Stimulated activated memory B cell treated with anti-CD40 and anti-IgM and Interleukin-4, amounts not matched to agents 10 μg/mL and 1 μg/mL and 100 μg/mL, for 72 hours (primary cell): ENCODE measurements around the gene MDP1.
A peak's percentile ranks its signal among the peaks of the same experiment; 100 is the strongest.

Experiments used
- ATAC-seq: fragments of 150-1000 bp; cut with Tn5 transposase; 2 replicates; pipeline ENCODE4 v1.10.0; 2021
- H3K27ac Mint-ChIP-seq: one replicate; pipeline ENCODE4 v1.8.0; 2022; ENCODE audit warnings: mild to moderate bottlenecking, mixed read lengths
- H3K27me3 Mint-ChIP-seq: one replicate; pipeline ENCODE4 v1.8.0; 2022; ENCODE audit warnings: mixed read lengths
- H3K36me3 Mint-ChIP-seq: one replicate; pipeline ENCODE4 v1.8.0; 2022; ENCODE audit warnings: mixed read lengths
- H3K4me1 Mint-ChIP-seq: one replicate; pipeline ENCODE4 v1.8.0; 2022; ENCODE audit warnings: mixed read lengths
- H3K4me3 Mint-ChIP-seq: one replicate; pipeline ENCODE4 v1.8.0; 2022; ENCODE audit warnings: mild to moderate bottlenecking, moderate library complexity, mixed read lengths
- H3K9me3 Mint-ChIP-seq: one replicate; pipeline ENCODE4 v1.8.0; 2022; ENCODE audit warnings: mixed read lengths

MDP1 gene

GRCh38 chr14:24172261-24172860 lies 43.5 kb downstream of the MDP1 start:
- no peak for ATAC-seq
- peaks cover 14% of the 10 kb centered on the region for H3K4me1 Mint-ChIP-seq
- H3K36me3 Mint-ChIP-seq: peaks cover 40% of the 10 kb centered on the region

DNA sequence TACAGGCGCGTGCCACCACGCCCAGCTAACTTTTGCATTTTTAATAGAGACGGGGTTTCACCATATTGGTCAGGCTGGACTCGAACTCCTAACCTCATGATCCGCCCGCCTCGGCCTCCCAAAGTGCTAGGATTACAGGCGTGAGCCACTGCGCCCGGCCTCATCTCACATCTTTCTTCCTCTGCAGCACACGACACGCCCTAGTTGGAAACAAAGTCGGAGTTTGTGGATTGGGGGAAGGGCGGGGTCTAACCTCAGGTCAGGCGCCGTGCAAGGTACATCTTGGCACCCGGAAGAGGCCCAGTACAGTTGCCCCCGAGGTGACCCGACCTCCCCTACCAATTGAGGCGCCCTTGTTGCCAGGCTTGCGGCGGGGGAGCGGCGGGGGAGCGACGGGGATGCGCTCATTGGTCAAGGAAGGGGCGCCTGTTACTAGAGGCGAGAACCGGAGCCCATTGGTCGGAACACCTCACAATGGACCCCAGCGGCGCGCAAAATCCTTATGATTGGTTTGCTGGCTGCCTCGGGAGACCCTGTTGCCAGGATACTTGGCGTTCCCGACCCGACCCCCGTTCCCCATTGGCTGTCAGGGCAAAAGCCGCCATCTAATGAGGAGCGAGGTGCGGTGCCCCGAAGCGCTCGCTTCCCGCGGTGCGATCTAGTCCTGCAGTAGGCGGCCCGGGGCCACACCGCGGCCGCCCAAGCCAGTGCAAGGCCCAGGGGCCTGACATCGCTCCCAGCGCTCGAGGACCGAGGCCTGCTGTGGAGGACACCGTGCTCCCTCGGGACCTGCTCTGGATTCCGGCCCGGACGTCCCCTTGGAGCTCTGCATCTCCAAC lies 44.2 kb downstream of the MDP1 start, which contains the start of gene REC8:
REC8 (plus strand) TSS at position 659 of the 839 bp plus-strand sequence. CDS start 473 bp downstream, outside the sequence.
- Mint-ChIP-seq H3K4me3 (peak within 1 kb of the TSS; percentile 90), H3K9me3 (no peaks in the 10 kb centered on the region), H3K4me1 (peaks cover 14% of the 10 kb centered on the region), H3K27ac (peak within 1 kb of the TSS; percentile 91), H3K36me3 (peaks cover 42% of the 10 kb centered on the region), H3K27me3 (no peaks in the 10 kb centered on the region)
- peak; percentile 93 for ATAC-seq

More at GRCh38 chr14:24172261-24172860, 43.5 kb downstream of the MDP1 start:
- Mint-ChIP-seq H3K4me3 (peak overlapping the region; percentile 90), H3K27me3 (no peaks in the 10 kb centered on the region), H3K9me3 (no peaks in the 10 kb centered on the region), H3K27ac (peak overlapping the region; percentile 91)

GRCh38 chr14:24167469-24168114 lies 48.3 kb downstream of the MDP1 start:
- Mint-ChIP-seq H3K27me3 (no peaks in the 10 kb centered on the region), H3K9me3 (no peaks in the 10 kb centered on the region), H3K36me3 (peaks cover 71% of the 10 kb centered on the region), H3K27ac (no peak overlapping the region), H3K4me1 (peaks cover 46% of the 10 kb centered on the region), H3K4me3 (no peak overlapping the region)
- no peak for ATAC-seq

DNA sequence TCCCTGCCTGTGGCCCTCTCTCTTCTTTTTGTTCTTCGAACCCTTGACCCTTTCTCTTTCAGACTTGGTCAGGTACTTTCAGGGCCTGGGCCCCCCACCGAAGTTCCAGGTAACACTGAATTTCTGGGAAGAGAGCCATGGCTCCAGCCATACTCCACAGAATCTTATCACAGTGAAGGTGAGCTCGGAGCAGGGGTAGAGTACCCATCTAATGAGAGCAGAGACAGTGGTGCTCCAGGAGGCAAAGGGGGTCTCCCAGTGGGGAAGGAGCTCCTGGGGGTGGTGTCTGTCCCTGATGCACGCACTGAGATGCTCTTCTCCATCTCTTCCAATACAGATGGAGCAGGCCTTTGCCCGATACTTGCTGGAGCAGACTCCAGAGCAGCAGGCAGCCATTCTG lies 50.1 kb downstream of the MDP1 start:
- Mint-ChIP-seq H3K27ac (peak overlapping the region; percentile 36), H3K4me1 (peaks cover 45% of the 10 kb centered on the region), H3K9me3 (no peaks in the 10 kb centered on the region), H3K27me3 (no peaks in the 10 kb centered on the region), H3K4me3 (no peak overlapping the region), H3K36me3 (peaks cover 83% of the 10 kb centered on the region)
- ATAC-seq: no peak

DNA sequence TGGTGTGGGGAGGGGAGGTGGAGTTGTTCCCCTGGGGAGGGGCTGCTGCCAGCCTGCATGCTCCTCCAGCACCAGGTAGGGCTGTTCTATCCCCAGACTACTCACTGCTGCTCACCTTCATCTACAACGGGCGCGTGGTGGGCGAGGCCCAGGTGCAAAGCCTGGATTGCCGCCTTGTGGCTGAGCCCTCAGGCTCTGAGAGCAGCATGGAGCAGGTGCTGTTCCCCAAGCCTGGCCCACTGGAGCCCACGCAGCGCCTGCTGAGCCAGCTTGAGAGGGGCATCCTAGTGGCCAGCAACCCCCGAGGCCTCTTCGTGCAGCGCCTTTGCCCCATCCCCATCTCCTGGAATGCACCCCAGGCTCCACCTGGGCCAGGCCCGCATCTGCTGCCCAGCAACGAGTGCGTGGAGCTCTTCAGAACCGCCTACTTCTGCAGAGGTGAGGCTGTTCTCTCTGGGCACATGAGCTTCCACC lies 51.3 kb downstream of the MDP1 start:
- no peak for ATAC-seq
- Mint-ChIP-seq H3K27ac (peak overlapping the region; percentile 24), H3K4me1 (peaks cover 57% of the 10 kb centered on the region), H3K36me3 (peaks cover 84% of the 10 kb centered on the region), H3K9me3 (no peaks in the 10 kb centered on the region), H3K4me3 (no peak overlapping the region), H3K27me3 (no peaks in the 10 kb centered on the region)
